HepG2 (cell line): ENCODE data around the gene TP53TG5. TPM values are rescaled to one million over a fixed set of nuclear protein-coding genes. Genes with fewer than 3 reads are reported as not detected.

Experiments used
- GLI4 ChIP-seq: sonication (generic); formaldehyde crosslinking; IDR thresholded peaks from 2 replicates; pipeline ENCODE4 v1.5.1; 2020; ENCODE audit warnings: missing genetic modification reagents, mild to moderate bottlenecking, moderate library complexity, borderline replicate concordance
- HIC2 ChIP-seq: sonication (generic); formaldehyde crosslinking; IDR thresholded peaks from 2 replicates; pipeline ENCODE4 v1.9.0; 2022; ENCODE audit warnings: low read depth, missing genetic modification reagents
- ISL2 ChIP-seq: sonication (generic); formaldehyde crosslinking; IDR thresholded peaks from 2 replicates; pipeline ENCODE4 v1.5.0; 2020; ENCODE audit warnings: missing genetic modification reagents
- MTF2 ChIP-seq: sonication (generic); formaldehyde crosslinking; IDR thresholded peaks from 2 replicates; pipeline ENCODE4 v1.5.0; 2020; ENCODE audit warnings: missing genetic modification reagents, borderline replicate concordance
- NONO ChIP-seq, 2 experiments: fragments of 450-650 bp in 1 of 2; sonication (generic) in 1 of 2; formaldehyde crosslinking in 1 of 2; IDR thresholded peaks in 1 of 2; conservative IDR thresholded peaks in 1 of 2; 2 replicates each; pipeline versions ENCODE4 v1.6.1 to v1.8.0; 2017 to 2022; ENCODE audit warnings: mild to moderate bottlenecking in 1 of 2, missing genetic modification reagents in 1 of 2, moderate library complexity in 1 of 2
- NR0B2 ChIP-seq: sonication (generic); formaldehyde crosslinking; IDR thresholded peaks from 2 replicates; pipeline ENCODE4 v1.4.0; 2020; ENCODE audit warnings: mild to moderate bottlenecking, missing genetic modification reagents
- PAF1 ChIP-seq: IDR thresholded peaks from 2 replicates; pipeline ENCODE4 v1.6.1; 2016; ENCODE audit warnings: missing genetic modification reagents, missing compliant biosample characterization
- RFX3 ChIP-seq: IDR thresholded peaks from 2 replicates; pipeline ENCODE4 v1.6.1; 2016; ENCODE audit warnings: missing biosample characterization, missing genetic modification reagents
- SMAD3 ChIP-seq: sonication (generic); formaldehyde crosslinking; IDR thresholded peaks from 2 replicates; pipeline ENCODE4 v1.4.0; 2020; ENCODE audit warnings: missing genetic modification reagents
- SYNCRIP ChIP-seq: fragments of 200-400 bp; formaldehyde crosslinking; IDR thresholded peaks from 2 replicates; pipeline ENCODE4 v1.6.1; 2018; ENCODE audit warnings: mild to moderate bottlenecking, low read depth, low read length; ENCODE audit not compliant: insufficient read depth
- TARDBP ChIP-seq: sonication (generic); formaldehyde crosslinking; IDR thresholded peaks from 2 replicates; pipeline ENCODE4 v1.8.0; 2022; ENCODE audit warnings: mild to moderate bottlenecking, missing genetic modification reagents
- ZIK1 ChIP-seq: sonication (generic); formaldehyde crosslinking; IDR thresholded peaks from 2 replicates; pipeline ENCODE4 v1.5.0; 2020; ENCODE audit warnings: mild to moderate bottlenecking, low read depth, missing genetic modification reagents, borderline replicate concordance
- ZNF24 ChIP-seq: fragments of 450-650 bp; IDR thresholded peaks from 2 replicates; pipeline ENCODE4 v1.6.1; 2017; ENCODE audit warnings: antibody characterized with exemption, mild to moderate bottlenecking
- ZNF430 ChIP-seq: sonication (generic); formaldehyde crosslinking; IDR thresholded peaks from 2 replicates; pipeline ENCODE4 v1.9.0; 2021; ENCODE audit warnings: mild to moderate bottlenecking, missing genetic modification reagents
- ZNF547 ChIP-seq: sonication (generic); formaldehyde crosslinking; IDR thresholded peaks from 2 replicates; pipeline ENCODE4 v1.5.1; 2020; ENCODE audit warnings: mild to moderate bottlenecking, missing genetic modification reagents
- ZNF772 ChIP-seq: sonication (generic); formaldehyde crosslinking; IDR thresholded peaks from 2 replicates; pipeline ENCODE4 v1.5.0; 2020; ENCODE audit warnings: mild to moderate bottlenecking, missing genetic modification reagents
- ZNF850 ChIP-seq: sonication (generic); formaldehyde crosslinking; conservative IDR thresholded peaks from 2 replicates; pipeline ENCODE4 v1.9.0; 2021; ENCODE audit warnings: mild to moderate bottlenecking, missing genetic modification reagents
- ZSCAN12 ChIP-seq: sonication (generic); formaldehyde crosslinking; IDR thresholded peaks from 2 replicates; pipeline ENCODE4 v1.9.0; 2021; ENCODE audit warnings: mild to moderate bottlenecking, missing genetic modification reagents
- polyA plus RNA-seq, 8 experiments: library from polyadenylated mRNA; depleted of rRNA in 3 of 8; stranded (reverse) in 7 of 8; unstranded in 1 of 8; fragments of >200 nt; fragmentation: Illumina TruSeq in 4 of 8; extraction: Trizol in 4 of 8; gene quantifications; 2 replicates each; pipeline versions ENCODE4 v1.2.1 to v1.2.3, GENCODE V29; 2011 to 2016; ENCODE audit warnings: low read depth in 4 of 8, missing spikeins in 1 of 8, mixed read lengths in 1 of 8; ENCODE audit not compliant: insufficient read depth in 1 of 8
- total RNA-seq, 5 experiments: library from RNA; depleted of rRNA; stranded (reverse); fragments of >200 nt; fragmentation: Illumina TruSeq; extraction: Trizol; gene quantifications; 2 replicates each; pipeline ENCODE4 v1.2.3, GENCODE V29; 2016; ENCODE audit warnings: low read depth in 1 of 5
- TF ChIP-seq, protein P1 (sequence below): sonication (generic); formaldehyde crosslinking; IDR thresholded peaks from 2 replicates; pipeline ENCODE4 v1.5.1; 2020; ENCODE audit warnings: missing genetic modification reagents, mild to moderate bottlenecking, borderline replicate concordance
- TF ChIP-seq, protein P2 (sequence below): sonication (generic); formaldehyde crosslinking; IDR thresholded peaks from 2 replicates; pipeline ENCODE4 v1.8.0; 2022; ENCODE audit warnings: missing genetic modification reagents, mild to moderate bottlenecking, borderline replicate concordance
- TF ChIP-seq, protein P3 (sequence below): IDR thresholded peaks from 2 replicates; pipeline ENCODE4 v1.6.1; 2016; ENCODE audit warnings: missing compliant biosample characterization, missing genetic modification reagents, borderline replicate concordance
- TF ChIP-seq, protein P4 (sequence below): sonication (generic); formaldehyde crosslinking; conservative IDR thresholded peaks from 2 replicates; pipeline ENCODE4 v1.4.0; 2020; ENCODE audit warnings: missing genetic modification reagents

Gene TP53TG5
- total and polyA plus RNA-seq, 2 of the 13 experiments (the other 11 are each of a cell fraction or from before 2014, with no cell fraction given): 0.11 TPM; not detected in 1

GRCh38 chr20:45407067-45407745, 29.1 kb upstream of the TP53TG5 start (continued):
- TF ChIP-seq, protein P1, sequence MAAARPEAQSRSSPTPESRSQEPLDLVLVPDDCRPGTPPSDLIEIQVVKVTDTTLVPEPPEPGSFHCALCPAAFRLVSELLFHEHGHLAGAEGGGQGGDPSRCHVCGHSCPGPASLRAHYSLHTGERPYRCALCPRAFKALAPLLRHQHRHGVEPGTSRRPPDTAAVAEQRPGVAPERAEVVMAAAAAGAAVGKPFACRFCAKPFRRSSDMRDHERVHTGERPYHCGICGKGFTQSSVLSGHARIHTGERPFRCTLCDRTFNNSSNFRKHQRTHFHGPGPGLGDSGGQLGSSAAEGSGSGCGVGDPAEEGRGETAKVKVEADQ (CRISPR knock-in tag): 0 out of 2 replicates have a peak, but pooled peaks have one; percentile 27
- TF ChIP-seq NR0B2 (no peak), HIC2 (CRISPR knock-in tag) (no peak), ISL2 (CRISPR knock-in tag) (no peak), PAF1 (CRISPR knock-in tag) (no peak), MTF2 (CRISPR knock-in tag) (no peak), RFX3 (CRISPR knock-in tag) (no peak), ZSCAN12 (CRISPR knock-in tag) (no peak), ZNF850 (0 out of 2 replicates have a peak, but pooled peaks have one; percentile 21), ZNF430 (no peak), ZNF547 (CRISPR knock-in tag) (0 out of 2 replicates have a peak, but pooled peaks have one; percentile 44), ZIK1 (no peak), SMAD3 (CRISPR knock-in tag) (no peak), TARDBP (CRISPR knock-in tag) (no peak), GLI4 (CRISPR knock-in tag) (no peak), SYNCRIP (no peak), NONO (IDR thresholded peaks at IDR 0.05) (no peak), NONO (CRISPR knock-in tag; conservative IDR thresholded peaks at IDR 0.05) (no peak), ZNF24 (no peak), ZNF772 (CRISPR knock-in tag) (no peak)
- TF ChIP-seq, protein P2, sequence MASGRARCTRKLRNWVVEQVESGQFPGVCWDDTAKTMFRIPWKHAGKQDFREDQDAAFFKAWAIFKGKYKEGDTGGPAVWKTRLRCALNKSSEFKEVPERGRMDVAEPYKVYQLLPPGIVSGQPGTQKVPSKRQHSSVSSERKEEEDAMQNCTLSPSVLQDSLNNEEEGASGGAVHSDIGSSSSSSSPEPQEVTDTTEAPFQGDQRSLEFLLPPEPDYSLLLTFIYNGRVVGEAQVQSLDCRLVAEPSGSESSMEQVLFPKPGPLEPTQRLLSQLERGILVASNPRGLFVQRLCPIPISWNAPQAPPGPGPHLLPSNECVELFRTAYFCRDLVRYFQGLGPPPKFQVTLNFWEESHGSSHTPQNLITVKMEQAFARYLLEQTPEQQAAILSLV (CRISPR knock-in tag): no peak
- TF ChIP-seq, protein P3, sequence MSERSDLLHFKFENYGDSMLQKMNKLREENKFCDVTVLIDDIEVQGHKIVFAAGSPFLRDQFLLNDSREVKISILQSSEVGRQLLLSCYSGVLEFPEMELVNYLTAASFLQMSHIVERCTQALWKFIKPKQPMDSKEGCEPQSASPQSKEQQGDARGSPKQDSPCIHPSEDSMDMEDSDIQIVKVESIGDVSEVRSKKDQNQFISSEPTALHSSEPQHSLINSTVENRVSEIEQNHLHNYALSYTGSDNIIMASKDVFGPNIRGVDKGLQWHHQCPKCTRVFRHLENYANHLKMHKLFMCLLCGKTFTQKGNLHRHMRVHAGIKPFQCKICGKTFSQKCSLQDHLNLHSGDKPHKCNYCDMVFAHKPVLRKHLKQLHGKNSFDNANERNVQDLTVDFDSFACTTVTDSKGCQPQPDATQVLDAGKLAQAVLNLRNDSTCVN: no peak
- TF ChIP-seq, protein P4, sequence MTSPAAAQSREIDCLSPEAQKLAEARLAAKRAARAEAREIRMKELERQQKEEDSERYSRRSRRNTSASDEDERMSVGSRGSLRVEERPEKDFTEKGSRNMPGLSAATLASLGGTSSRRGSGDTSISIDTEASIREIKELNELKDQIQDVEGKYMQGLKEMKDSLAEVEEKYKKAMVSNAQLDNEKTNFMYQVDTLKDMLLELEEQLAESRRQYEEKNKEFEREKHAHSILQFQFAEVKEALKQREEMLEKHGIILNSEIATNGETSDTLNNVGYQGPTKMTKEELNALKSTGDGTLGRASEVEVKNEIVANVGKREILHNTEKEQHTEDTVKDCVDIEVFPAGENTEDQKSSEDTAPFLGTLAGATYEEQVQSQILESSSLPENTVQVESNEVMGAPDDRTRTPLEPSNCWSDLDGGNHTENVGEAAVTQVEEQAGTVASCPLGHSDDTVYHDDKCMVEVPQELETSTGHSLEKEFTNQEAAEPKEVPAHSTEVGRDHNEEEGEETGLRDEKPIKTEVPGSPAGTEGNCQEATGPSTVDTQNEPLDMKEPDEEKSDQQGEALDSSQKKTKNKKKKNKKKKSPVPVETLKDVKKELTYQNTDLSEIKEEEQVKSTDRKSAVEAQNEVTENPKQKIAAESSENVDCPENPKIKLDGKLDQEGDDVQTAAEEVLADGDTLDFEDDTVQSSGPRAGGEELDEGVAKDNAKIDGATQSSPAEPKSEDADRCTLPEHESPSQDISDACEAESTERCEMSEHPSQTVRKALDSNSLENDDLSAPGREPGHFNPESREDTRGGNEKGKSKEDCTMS (CRISPR knock-in tag): no peak
